HepG2 (cell line): ENCODE results near the gene BTN1A1. TPM values are rescaled to one million over a fixed set of nuclear protein-coding genes. Genes with fewer than 3 reads are reported as not detected.

ENCODE experiments used
- AFF4 ChIP-seq: sonication (generic); formaldehyde crosslinking; IDR thresholded peaks from 2 replicates; pipeline ENCODE4 v1.4.0; 2020; ENCODE audit warnings: missing genetic modification reagents
- DNMT1 ChIP-seq: sonication (generic); formaldehyde crosslinking; IDR thresholded peaks from 2 replicates; pipeline ENCODE4 v1.5.1; 2020; ENCODE audit warnings: mild to moderate bottlenecking, missing genetic modification reagents
- HDAC6 ChIP-seq: fragments of 200-600 bp; sonication (generic); IDR thresholded peaks from 2 replicates; pipeline ENCODE4 v1.7.0; 2017; ENCODE audit warnings: mild to moderate bottlenecking, antibody characterized with exemption, low read length, low read depth
- HNF1A ChIP-seq, 2 experiments: sonication (generic) in 1 of 2; formaldehyde crosslinking in 1 of 2; IDR thresholded peaks; 2 replicates each; pipeline versions ENCODE4 v1.4.0 to v1.6.1; 2016 to 2020; ENCODE audit warnings: borderline replicate concordance in 1 of 2, low read depth in 1 of 2, mild to moderate bottlenecking in 1 of 2, missing genetic modification reagents in 1 of 2
- KDM2A ChIP-seq: sonication (generic); formaldehyde crosslinking; IDR thresholded peaks from 2 replicates; pipeline ENCODE4 v1.4.0; 2020; ENCODE audit warnings: low read depth, missing genetic modification reagents, borderline replicate concordance
- NFE2L1 ChIP-seq: sonication (generic); formaldehyde crosslinking; IDR thresholded peaks from 2 replicates; pipeline ENCODE4 v1.4.0; 2020; ENCODE audit warnings: missing genetic modification reagents, mild to moderate bottlenecking, borderline replicate concordance
- RERE ChIP-seq: IDR thresholded peaks from 2 replicates; pipeline ENCODE4 v1.6.1; 2016; ENCODE audit warnings: low read depth, missing genetic modification reagents, missing compliant biosample characterization
- SAFB2 ChIP-seq: sonication (generic); formaldehyde crosslinking; IDR thresholded peaks from 2 replicates; pipeline ENCODE4 v1.5.1; 2020; ENCODE audit warnings: missing genetic modification reagents, low read depth, mild to moderate bottlenecking, borderline replicate concordance
- SMAD1 ChIP-seq: sonication (generic); formaldehyde crosslinking; IDR thresholded peaks from 2 replicates; pipeline ENCODE4 v1.4.0; 2020; ENCODE audit warnings: missing genetic modification reagents, low read depth, mild to moderate bottlenecking, borderline replicate concordance
- SRSF4 ChIP-seq: fragments of 200-400 bp; formaldehyde crosslinking; IDR thresholded peaks from one replicate; pipeline ENCODE4 v1.6.1; 2018; ENCODE audit warnings: mild to moderate bottlenecking, low read depth, low read length, moderate library complexity; ENCODE audit not compliant: poor library complexity, severe bottlenecking
- ZNF75D ChIP-seq: sonication (generic); formaldehyde crosslinking; IDR thresholded peaks from 2 replicates; pipeline ENCODE4 v1.8.1; 2023; ENCODE audit warnings: missing genetic modification reagents, mild to moderate bottlenecking, borderline replicate concordance
- ZNF776 ChIP-seq: sonication (generic); formaldehyde crosslinking; IDR thresholded peaks from 2 replicates; pipeline ENCODE4 v1.4.0; 2020; ENCODE audit warnings: mild to moderate bottlenecking, missing genetic modification reagents
- polyA plus RNA-seq, 8 experiments: library from polyadenylated mRNA; depleted of rRNA in 3 of 8; stranded (reverse) in 7 of 8; unstranded in 1 of 8; fragments of >200 nt; fragmentation: Illumina TruSeq in 4 of 8; extraction: Trizol in 4 of 8; gene quantifications; 2 replicates each; pipeline versions ENCODE4 v1.2.1 to v1.2.3, GENCODE V29; 2011 to 2016; ENCODE audit warnings: low read depth in 4 of 8, missing spikeins in 1 of 8, mixed read lengths in 1 of 8; ENCODE audit not compliant: insufficient read depth in 1 of 8
- total RNA-seq, 5 experiments: library from RNA; depleted of rRNA; stranded (reverse); fragments of >200 nt; fragmentation: Illumina TruSeq; extraction: Trizol; gene quantifications; 2 replicates each; pipeline ENCODE4 v1.2.3, GENCODE V29; 2016; ENCODE audit warnings: low read depth in 1 of 5
- TF ChIP-seq, protein P1 (sequence below): sonication (generic); formaldehyde crosslinking; IDR thresholded peaks from 2 replicates; pipeline ENCODE4 v1.5.0; 2020; ENCODE audit warnings: missing genetic modification reagents, mild to moderate bottlenecking, borderline replicate concordance

BTN1A1 gene
- total and polyA plus RNA-seq, 2 of the 13 experiments (the other 11 are each of a cell fraction or from before 2014, with no cell fraction given): 0.04 TPM; not detected in 1

- TF ChIP-seq ZNF75D (CRISPR knock-in tag) (no peak), SMAD1 (no peak), RERE (peak; percentile 76; the same call in 1 of the 2 replicates), NFE2L1 (CRISPR knock-in tag) (no peak), KDM2A (CRISPR knock-in tag) (peak; percentile 98), HNF1A (IDR thresholded peaks at IDR 0.05; ENCODE audit: low read depth) (peak; percentile 62; the same call in 1 of the 2 replicates), HNF1A (CRISPR knock-in tag; IDR thresholded peaks at IDR 0.05; ENCODE audit: borderline replicate concordance) (peak; percentile 56; the same call in 1 of the 2 replicates), AFF4 (CRISPR knock-in tag) (no peak), ZNF776 (peak; percentile 73; the same call in 1 of the 2 replicates), SAFB2 (CRISPR knock-in tag) (peak; percentile 20), SRSF4 (no peak), DNMT1 (CRISPR knock-in tag) (no peak), HDAC6 (no peak)
- TF ChIP-seq, protein P1, sequence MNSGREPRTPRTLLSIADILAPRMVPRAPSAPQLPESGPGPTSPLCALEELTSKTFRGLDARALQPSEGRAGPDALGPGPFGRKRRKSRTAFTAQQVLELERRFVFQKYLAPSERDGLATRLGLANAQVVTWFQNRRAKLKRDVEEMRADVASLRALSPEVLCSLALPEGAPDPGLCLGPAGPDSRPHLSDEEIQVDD (CRISPR knock-in tag): no peak
Measured at GRCh38 chr6:26537160-26537845, 37.2 kb downstream of the BTN1A1 start (continued).
